CD4-positive, alpha-beta T cell treated with Interleukin-1 beta for 1 hour (primary cell): ENCODE data around the gene DNAJB5.
A peak's percentile ranks its signal among the peaks of the same experiment; 100 is the strongest.
"Not testable (repeated sequence)": the region's sequence is repeated elsewhere in the genome, so short reads cannot be mapped to it uniquely, and the experiment has no call there.

ENCODE experiments used
- DNase-seq, 2 donors: peaks; one replicate each; pipeline ENCODE4 v3.0.0-alpha.2; 2020 to 2022

The DNAJB5 gene

GRCh38 chr9:34989003-34989945 lies at the start of gene DNAJB5:
TSS of gene DNAJB5 (plus strand) at chr9:34989745. CDS start at chr9:34990631, 886 bp downstream.
- peak; percentile 99 for DNase-seq

GRCh38 chr9:34939989-34940388 lies 49.6 kb upstream of the DNAJB5 start:
- not testable (repeated sequence) for DNase-seq

- no peak for DNase-seq
These were observed 41.1 kb upstream of the DNAJB5 start for GRCh38 chr9:34948451-34948850.

- DNase-seq = no peak
These were observed 35.3 kb upstream of the DNAJB5 start for GRCh38 chr9:34954225-34954624.

GRCh38 chr9:34956066-34956465 lies 33.5 kb upstream of the DNAJB5 start:
- DNase-seq = not testable (repeated sequence)

- no peak for DNase-seq
These were observed 32.9 kb upstream of the DNAJB5 start for GRCh38 chr9:34956648-34957047.

GRCh38 chr9:34957492-34958410 lies 31.8 kb upstream of the DNAJB5 start, which contains the start of gene PHF24:
TSS of gene PHF24 (plus strand) at chr9:34958285. CDS start at chr9:34971299, 13,014 bp downstream.
- DNase-seq = peak in 1 of 2 donors; percentile 4

- no peak for DNase-seq
These were observed 31.0 kb upstream of the DNAJB5 start for GRCh38 chr9:34958411-34958982.

- no peak for DNase-seq
These were observed 30.1 kb upstream of the DNAJB5 start for GRCh38 chr9:34959461-34959860.

- DNase-seq = no peak
These were observed 27.7 kb upstream of the DNAJB5 start for GRCh38 chr9:34961574-34962490.

- DNase-seq = no peak
These were observed 27.0 kb upstream of the DNAJB5 start for GRCh38 chr9:34962546-34962945.

- DNase-seq = no peak
These were observed 26.0 kb upstream of the DNAJB5 start for GRCh38 chr9:34963552-34963951.

GRCh38 chr9:34964458-34964857 lies 25.1 kb upstream of the DNAJB5 start:
- DNase-seq = no peak

- DNase-seq = no peak
These were observed 18.3 kb upstream of the DNAJB5 start for GRCh38 chr9:34971146-34971811.

GRCh38 chr9:34974664-34975063 lies 14.9 kb upstream of the DNAJB5 start:
- no peak for DNase-seq

- no peak for DNase-seq
These were observed 13.1 kb upstream of the DNAJB5 start for GRCh38 chr9:34976441-34976840.

- DNase-seq = no peak
These were observed 12.6 kb upstream of the DNAJB5 start for GRCh38 chr9:34976992-34977391.

GRCh38 chr9:34980181-34980761 lies 9.3 kb upstream of the DNAJB5 start:
- DNase-seq = no peak

GRCh38 chr9:34982361-34982760 lies 7.2 kb upstream of the DNAJB5 start:
- DNase-seq = no peak

GRCh38 chr9:34983209-34983608 lies 6.3 kb upstream of the DNAJB5 start:
- peak in 1 of 2 donors; percentile 13 for DNase-seq

- DNase-seq = peak in 1 of 2 donors; percentile 37
These were observed 5.5 kb upstream of the DNAJB5 start for GRCh38 chr9:34984049-34984448.
